ENCODE data around the gene SLC25A19. TPM values are rescaled to one million over a fixed set of nuclear protein-coding genes. Genes with fewer than 3 reads are reported as not detected.

SLC25A19 gene
- total RNA-seq, 1 donor from 2014 or later, result 7.1 TPM

DNA sequence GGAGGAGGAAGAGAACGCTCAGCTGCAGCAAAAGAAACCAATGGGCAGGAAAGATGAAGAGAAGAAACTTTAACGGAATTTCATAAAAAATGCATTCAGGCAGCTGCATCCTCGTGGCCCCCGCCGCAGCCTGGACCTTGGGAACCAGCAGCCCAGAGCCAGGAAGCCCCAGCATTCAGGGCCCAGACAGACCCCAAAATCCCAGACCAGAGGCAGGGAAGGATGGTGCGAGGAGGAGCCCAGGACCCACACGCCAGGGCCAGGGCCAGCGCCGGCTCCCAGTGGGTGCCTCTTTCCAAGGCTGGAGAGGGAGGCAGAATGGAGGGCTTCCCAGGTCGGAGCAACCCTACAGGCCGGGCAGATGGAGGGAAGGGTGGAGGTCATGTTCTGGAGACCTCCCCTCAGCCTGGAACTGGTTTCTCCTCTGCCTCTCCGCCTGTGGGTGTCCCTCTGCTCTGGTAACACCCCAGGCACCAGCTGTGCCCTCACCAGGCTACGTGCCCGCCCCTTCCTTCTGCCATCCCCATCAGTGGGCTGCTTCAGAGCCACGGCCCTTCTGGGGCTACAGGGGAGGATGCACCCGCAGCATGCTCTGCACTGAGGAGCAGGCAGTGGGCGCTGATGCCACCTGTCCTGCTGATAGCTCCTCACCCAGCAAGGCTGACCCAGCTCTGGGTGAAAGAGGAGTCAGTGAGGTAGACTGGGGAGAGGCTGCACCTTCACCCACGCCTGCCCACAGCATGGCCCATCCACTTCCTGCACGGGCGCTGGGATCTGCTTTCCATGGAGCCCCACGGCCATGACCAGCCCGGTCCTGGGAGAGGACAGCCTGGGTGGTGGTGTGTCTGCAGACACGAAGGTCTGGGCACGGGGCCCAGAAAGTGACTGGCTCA, 17.0 kb downstream of the SLC25A19 start:
- TF ChIP-seq, protein P1, sequence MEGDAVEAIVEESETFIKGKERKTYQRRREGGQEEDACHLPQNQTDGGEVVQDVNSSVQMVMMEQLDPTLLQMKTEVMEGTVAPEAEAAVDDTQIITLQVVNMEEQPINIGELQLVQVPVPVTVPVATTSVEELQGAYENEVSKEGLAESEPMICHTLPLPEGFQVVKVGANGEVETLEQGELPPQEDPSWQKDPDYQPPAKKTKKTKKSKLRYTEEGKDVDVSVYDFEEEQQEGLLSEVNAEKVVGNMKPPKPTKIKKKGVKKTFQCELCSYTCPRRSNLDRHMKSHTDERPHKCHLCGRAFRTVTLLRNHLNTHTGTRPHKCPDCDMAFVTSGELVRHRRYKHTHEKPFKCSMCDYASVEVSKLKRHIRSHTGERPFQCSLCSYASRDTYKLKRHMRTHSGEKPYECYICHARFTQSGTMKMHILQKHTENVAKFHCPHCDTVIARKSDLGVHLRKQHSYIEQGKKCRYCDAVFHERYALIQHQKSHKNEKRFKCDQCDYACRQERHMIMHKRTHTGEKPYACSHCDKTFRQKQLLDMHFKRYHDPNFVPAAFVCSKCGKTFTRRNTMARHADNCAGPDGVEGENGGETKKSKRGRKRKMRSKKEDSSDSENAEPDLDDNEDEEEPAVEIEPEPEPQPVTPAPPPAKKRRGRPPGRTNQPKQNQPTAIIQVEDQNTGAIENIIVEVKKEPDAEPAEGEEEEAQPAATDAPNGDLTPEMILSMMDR (IDR thresholded peaks at IDR 0.05; ENCODE audit: insufficient read depth, low read length, poor library complexity, severe bottlenecking), result peak; percentile 1
- Histone ChIP-seq H3K4me3 (ENCODE audit: low read depth, low read length) (peak overlapping the region; percentile 91), H3K27me3 (ENCODE audit: control insufficient read depth, insufficient read depth, low read length) (no peaks in the 10 kb centered on the region), H3K36me3 (ENCODE audit: control insufficient read depth, insufficient read depth, low read length) (peaks cover 2% of the 10 kb centered on the region)
- no peak for DNase-seq (ENCODE audit: low read depth)

DNA sequence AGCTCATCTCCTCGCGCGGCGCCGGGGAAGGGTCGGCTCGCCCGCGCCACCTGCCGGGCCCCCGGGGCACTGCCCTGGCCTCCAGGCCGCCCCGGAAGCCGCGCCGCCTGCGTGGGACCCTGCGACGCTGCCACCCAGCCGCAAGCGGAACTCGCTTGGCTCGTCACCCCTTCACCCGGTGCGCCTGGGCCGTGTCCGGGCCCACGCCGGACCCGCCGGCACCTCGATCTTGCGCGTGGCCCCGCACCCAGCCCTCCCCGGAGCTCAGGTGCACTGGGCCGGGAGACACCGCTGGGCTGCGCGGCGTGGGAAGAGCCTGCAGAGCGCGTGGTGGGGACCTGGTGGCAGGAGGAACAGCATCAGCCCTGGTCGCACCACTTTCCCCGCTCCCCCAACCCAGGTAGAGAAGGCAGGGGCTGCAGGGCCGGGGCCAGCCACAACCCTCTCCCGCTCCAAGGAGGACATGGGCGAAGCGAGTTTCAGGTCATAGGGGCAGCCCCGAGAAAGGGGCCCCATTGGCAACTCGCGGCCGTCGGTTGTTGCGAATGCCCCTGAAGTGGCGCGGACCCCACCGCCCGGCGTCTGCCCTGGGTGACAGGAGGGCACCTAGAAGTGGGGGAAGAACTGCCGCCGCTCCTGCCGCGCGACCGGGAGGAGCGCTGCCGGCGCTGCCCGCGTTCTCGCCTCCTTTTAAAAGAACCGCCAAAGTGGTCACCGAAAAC, 17.8 kb downstream of the SLC25A19 start:
- Histone ChIP-seq H3K27me3 (ENCODE audit: control insufficient read depth, insufficient read depth, low read length) (no peaks in the 10 kb centered on the region), H3K4me3 (ENCODE audit: low read depth, low read length) (peak overlapping the region; percentile 91), H3K36me3 (ENCODE audit: control insufficient read depth, insufficient read depth, low read length) (no peaks in the 10 kb centered on the region)
- TF ChIP-seq, protein P1 (IDR thresholded peaks at IDR 0.05; ENCODE audit: insufficient read depth, low read length, poor library complexity, severe bottlenecking), result no peak
- no peak for DNase-seq (ENCODE audit: low read depth)

DNA sequence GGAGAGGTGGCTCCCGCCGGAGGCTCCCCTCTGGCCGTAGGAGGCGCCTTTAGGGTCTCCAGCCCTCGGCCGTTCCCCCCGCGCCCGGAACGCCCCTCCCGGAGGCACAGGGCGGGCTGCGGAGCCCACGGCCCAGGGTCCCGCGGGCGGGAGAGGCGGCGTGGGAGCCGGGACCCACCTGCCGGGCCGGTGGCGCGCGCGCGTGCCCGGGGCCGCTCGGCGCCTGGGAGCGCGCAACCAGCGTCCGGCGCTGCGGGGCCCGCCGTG, 18.3 kb downstream of the SLC25A19 start, which contains the start of gene MIF4GD:
TSS of gene MIF4GD (minus strand) at position 266 of the 267 bp plus-strand sequence. CDS start 1,036 bp downstream, outside the sequence.
- no peak for DNase-seq (ENCODE audit: low read depth)
- Histone ChIP-seq H3K27me3 (ENCODE audit: control insufficient read depth, insufficient read depth, low read length) (no peaks in the 10 kb centered on the region), H3K36me3 (ENCODE audit: control insufficient read depth, insufficient read depth, low read length) (no peaks in the 10 kb centered on the region), H3K4me3 (ENCODE audit: low read depth, low read length) (peak within 1 kb of the TSS; percentile 91)
- TF ChIP-seq, protein P1 (IDR thresholded peaks at IDR 0.05; ENCODE audit: insufficient read depth, low read length, poor library complexity, severe bottlenecking), result no peak

DNA sequence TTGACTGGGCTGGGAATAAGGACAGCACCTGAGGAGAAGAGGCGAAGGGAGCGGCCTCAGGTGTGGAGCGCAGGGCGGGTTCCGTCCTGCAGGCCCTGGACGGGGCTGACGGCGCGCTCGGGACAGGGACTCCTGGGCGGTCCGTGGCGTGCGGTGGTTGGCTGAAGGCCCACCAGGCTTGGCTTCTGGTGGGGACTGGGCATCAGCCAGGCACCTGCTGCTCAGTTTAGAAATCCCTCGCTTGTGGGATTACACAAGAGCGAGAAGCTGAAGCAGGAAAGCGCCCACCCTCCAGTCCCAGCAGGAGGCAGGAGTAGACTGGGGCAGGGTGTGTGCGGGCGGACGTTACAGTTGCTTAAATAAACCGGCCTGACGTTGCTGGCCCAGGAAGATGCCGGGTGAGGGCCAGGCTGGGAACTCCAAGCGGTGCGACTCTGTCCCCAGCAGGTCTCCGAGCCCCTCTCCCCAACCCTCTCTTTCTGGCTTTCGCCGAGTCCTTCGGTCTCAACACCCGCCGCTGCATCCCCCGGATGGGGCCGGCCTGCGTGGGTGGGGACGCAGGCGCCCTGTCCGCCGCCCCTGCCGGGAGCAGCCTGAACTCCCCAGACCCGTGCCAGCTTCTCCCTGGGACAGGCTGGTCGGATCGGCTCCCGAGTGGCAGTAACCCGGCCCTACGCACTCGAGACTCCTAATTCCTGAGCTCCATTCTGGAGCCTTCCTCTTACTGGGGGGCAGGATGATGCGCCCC, 18.8 kb downstream of the SLC25A19 start:
- peak; percentile 37 for DNase-seq (ENCODE audit: low read depth)
- TF ChIP-seq, protein P1 (IDR thresholded peaks at IDR 0.05; ENCODE audit: insufficient read depth, low read length, poor library complexity, severe bottlenecking), result peak; percentile 66

DNA sequence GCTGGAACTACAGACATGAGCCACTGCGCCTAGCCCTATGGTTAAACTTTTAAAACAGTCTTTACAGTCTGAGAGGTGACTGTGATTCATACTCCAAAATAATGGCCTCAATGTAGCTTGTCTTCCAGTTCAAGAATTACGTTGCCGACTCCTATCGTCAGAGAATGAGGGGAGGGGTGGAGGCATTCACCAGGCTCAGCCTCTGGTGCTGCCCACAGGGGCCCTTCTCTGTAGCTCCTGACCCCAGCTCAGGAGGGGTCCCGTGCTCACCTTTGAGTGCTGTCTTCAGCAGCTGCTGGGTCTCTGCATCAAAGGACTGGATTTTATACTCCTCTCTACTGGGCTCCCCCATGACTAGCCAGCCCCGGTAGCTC, 19.4 kb downstream of the SLC25A19 start:
- no peaks in the 10 kb centered on the region for H3K27me3 ChIP-seq (ENCODE audit: control insufficient read depth, insufficient read depth, low read length)
- TF ChIP-seq, protein P1 (IDR thresholded peaks at IDR 0.05; ENCODE audit: insufficient read depth, low read length, poor library complexity, severe bottlenecking), result no peak
- H3K4me3 ChIP-seq (ENCODE audit: low read depth, low read length), result peak overlapping the region; percentile 91
- DNase-seq (ENCODE audit: low read depth), result no peak
- no peaks in the 10 kb centered on the region for H3K36me3 ChIP-seq (ENCODE audit: control insufficient read depth, insufficient read depth, low read length)

More for the DNA sequence above, 18.8 kb downstream of the SLC25A19 start:
- Histone ChIP-seq H3K4me3 (ENCODE audit: low read depth, low read length) (peak overlapping the region; percentile 91), H3K27me3 (ENCODE audit: control insufficient read depth, insufficient read depth, low read length) (no peaks in the 10 kb centered on the region), H3K36me3 (ENCODE audit: control insufficient read depth, insufficient read depth, low read length) (no peaks in the 10 kb centered on the region)

All from kidney epithelial cell (primary cell).